Testis (tissue), 2 donors: ENCODE results near the gene CNST.

ENCODE experiments used
- CTCF ChIP-seq, 3 experiments: fragments of 450-650 bp in 2 of 3; fragments of 200-600 bp in 1 of 3; sonication (generic) in 1 of 3; IDR thresholded peaks; one replicate each; pipeline ENCODE4 v1.5.1; 2016 to 2019; ENCODE audit warnings: antibody characterized with exemption in 3 of 3, mild to moderate bottlenecking in 2 of 3, moderate library complexity in 1 of 3
- POLR2A ChIP-seq: fragments of 450-650 bp; IDR thresholded peaks from one replicate; pipeline ENCODE4 v1.6.1; 2017; ENCODE audit warnings: antibody characterized with exemption, mild to moderate bottlenecking, moderate library complexity

- TF ChIP-seq POLR2A: no peak
- TF ChIP-seq CTCF (IDR thresholded peaks at IDR 0.05): no peak
Observed at GRCh38 chr1:246583448-246584185, 17.4 kb downstream of the CNST start.
